ENCODE measurements around the gene LEKR1. TPM values are rescaled to one million over a fixed set of nuclear protein-coding genes. Genes with fewer than 3 reads are reported as not detected.

The LEKR1 gene
- total and polyA plus RNA-seq, 2 donors (not counting 3 experiments of a cell fraction or from before 2014, with no cell fraction given) = 0.07 to 0.64 TPM

DNA sequence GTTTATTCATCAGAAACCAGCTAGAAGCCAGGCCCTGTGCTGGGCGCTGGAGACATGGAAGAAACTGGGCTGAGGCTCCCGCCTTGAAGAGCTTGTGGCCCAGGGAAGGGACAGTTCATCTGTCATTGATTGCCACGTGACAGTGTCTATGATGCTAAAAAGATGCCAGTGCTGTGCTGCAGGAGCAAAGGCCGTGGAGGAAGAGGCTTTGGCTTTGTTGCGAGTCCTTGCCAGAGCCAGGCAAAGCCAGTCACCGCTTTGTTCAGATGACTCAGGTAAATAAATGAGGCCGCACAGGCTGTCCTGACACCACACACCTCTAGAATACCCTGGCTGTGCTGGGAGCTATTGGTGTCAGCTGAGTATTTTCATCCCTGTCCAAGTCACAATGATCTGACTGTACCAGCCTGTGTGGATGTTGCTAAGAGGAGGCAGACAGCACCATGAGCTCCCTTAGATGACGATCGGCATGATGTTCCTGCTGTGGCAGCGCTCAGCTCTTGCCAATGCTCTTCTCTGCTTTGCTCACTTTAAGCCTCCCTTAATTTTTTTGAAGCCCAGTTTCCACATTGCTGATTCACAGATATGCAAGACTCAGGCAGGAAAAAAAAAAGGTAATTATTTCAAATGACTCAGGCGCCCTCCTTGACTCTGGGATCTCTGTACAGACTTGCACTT is 256.3 kb downstream of the LEKR1 start:
- no peak overlapping the region for H3K4me2 ChIP-seq (ENCODE audit: insufficient read depth, low read length)
- H3K9ac ChIP-seq (replicated peaks; ENCODE audit: extremely low read depth, insufficient read depth, low read length) = no peak overlapping the region
- H3K36me3 ChIP-seq (ENCODE audit: control insufficient read depth in 2 of 2, extremely low read depth in 1 of 2, insufficient read depth in 2 of 2, low read length in 2 of 2) = no peaks in the 10 kb centered on the region
- no peaks in the 10 kb centered on the region for H3K27me3 ChIP-seq (ENCODE audit: control insufficient read depth in 2 of 2, insufficient read depth in 2 of 2, low read length in 2 of 2)
- intact Hi-C loops (cut with micrococcal nuclease) = no loop called here
- dilution Hi-C loops (cut with MboI; ENCODE audit: extremely low pct_ligation_motif_present, low sequenced_read_pairs) = no loop called here
- TF ChIP-seq GATA2 (IDR thresholded peaks at IDR 0.05; ENCODE audit: insufficient read depth, insufficient read length, low read depth, low read length) = peak; percentile 42
- peak; percentile 42 for TF ChIP-seq FOS (IDR thresholded peaks at IDR 0.05; ENCODE audit: borderline replicate concordance, insufficient read depth, low read length)
- no peak for TF ChIP-seq MYC (IDR thresholded peaks at IDR 0.05; ENCODE audit: low read depth, low read length)
- no peaks in the 10 kb centered on the region for H4K20me1 ChIP-seq (replicated peaks; ENCODE audit: control insufficient read depth, extremely low read depth, insufficient read depth, low read length)
- H3K79me2 ChIP-seq (ENCODE audit: control insufficient read depth, insufficient read depth, low read length) = no peaks in the 10 kb centered on the region
- H3K9me1 ChIP-seq (replicated peaks; ENCODE audit: control insufficient read depth, extremely low read depth, insufficient read depth, low read length) = no peaks in the 10 kb centered on the region
- H3K4me3 ChIP-seq (replicated peaks in 1 of 3; ENCODE audit: insufficient read depth in 1 of 3, low read depth in 1 of 3, low read length in 3 of 3) = no peak overlapping the region
- POLR2A ChIA-PET = no interaction called here
- H3K4me1 ChIP-seq (ENCODE audit: control insufficient read depth, extremely low read depth, insufficient read depth, low read length) = peaks cover under 1% of the 10 kb centered on the region
- CTCF ChIA-PET = interaction anchor here (0.6 to 6.3 kb wide), 21 partner anchors 12 to 1039 kb away, joined by 3 to 70 read pairs (median 4); partner anchors contain the start of genes SSR3 and TIPARP
- no peaks in the 10 kb centered on the region for H3K9me3 ChIP-seq (replicated peaks; ENCODE audit: control insufficient read depth, insufficient read depth, low read length)
- BruUV-seq (replicated peaks) = no TSS peak
- DNase-seq (ENCODE audit: low read depth, low spot score) (no peak), FAIRE-seq (peak; percentile 62)
- no peak overlapping the region for H2AFZ ChIP-seq (ENCODE audit: low read depth, low read length)
- no peak overlapping the region for H3K27ac ChIP-seq (ENCODE audit: insufficient read depth, low read depth, low read length)

DNA sequence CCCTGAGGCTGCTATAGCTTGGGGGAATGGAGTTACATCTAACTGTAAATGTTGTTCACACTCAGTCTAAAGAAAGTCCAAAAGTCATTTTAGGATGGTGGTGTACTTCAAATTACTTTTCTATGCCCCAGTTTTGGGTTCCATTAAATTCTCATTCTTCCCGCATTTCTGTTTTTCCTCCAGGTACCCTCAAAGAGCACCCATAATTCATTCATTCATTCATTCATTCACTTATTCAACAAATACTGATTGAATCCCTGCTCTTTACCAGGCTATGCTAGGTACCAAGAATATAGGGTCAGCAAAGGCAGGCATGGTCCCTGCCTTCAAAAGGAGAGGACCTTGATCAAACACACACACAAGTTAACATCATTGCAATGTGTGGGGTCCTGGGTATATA is 257.7 kb downstream of the LEKR1 start:
- ChIA-PET CTCF (interaction anchor here (1.4 to 8.5 kb wide), 4 partner anchors 54 to 634 kb away, joined by 5 to 83 read pairs (median 44); partner anchors contain the start of gene TIPARP), POLR2A (no interaction called here)
- no peaks in the 10 kb centered on the region for H3K9me1 ChIP-seq (replicated peaks; ENCODE audit: control insufficient read depth, extremely low read depth, insufficient read depth, low read length)
- no peak overlapping the region for H2AFZ ChIP-seq (ENCODE audit: low read depth, low read length)
- no peak overlapping the region for H3K27ac ChIP-seq (ENCODE audit: insufficient read depth, low read depth, low read length)
- intact Hi-C loops (cut with micrococcal nuclease) (no loop called here), dilution Hi-C loops (cut with MboI; ENCODE audit: extremely low pct_ligation_motif_present, low sequenced_read_pairs) (no loop called here)
- H3K4me2 ChIP-seq (ENCODE audit: insufficient read depth, low read length) = no peak overlapping the region
- BruUV-seq (replicated peaks) = no TSS peak
- TF ChIP-seq POLR2A (IDR thresholded peaks at IDR 0.05; ENCODE audit: low read depth, low read length) (no peak), MYC (IDR thresholded peaks at IDR 0.05; ENCODE audit: low read depth, low read length) (no peak), GATA2 (IDR thresholded peaks at IDR 0.05; ENCODE audit: insufficient read depth, insufficient read length, low read depth, low read length) (no peak), POLR2AphosphoS5 (IDR thresholded peaks at IDR 0.05; ENCODE audit: insufficient read depth, low read depth, low read length) (no peak), EZH2 (IDR thresholded peaks at IDR 0.05; ENCODE audit: borderline replicate concordance, low read depth, low read length, severe bottlenecking) (no peak), JUN (IDR thresholded peaks at IDR 0.05; ENCODE audit: borderline replicate concordance, insufficient read depth, insufficient read length, low read depth) (no peak), FOS (IDR thresholded peaks at IDR 0.05; ENCODE audit: borderline replicate concordance, insufficient read depth, low read length) (no peak)
- TF ChIP-seq, protein P1, sequence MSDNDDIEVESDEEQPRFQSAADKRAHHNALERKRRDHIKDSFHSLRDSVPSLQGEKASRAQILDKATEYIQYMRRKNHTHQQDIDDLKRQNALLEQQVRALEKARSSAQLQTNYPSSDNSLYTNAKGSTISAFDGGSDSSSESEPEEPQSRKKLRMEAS (IDR thresholded peaks at IDR 0.05; ENCODE audit: insufficient read depth, insufficient read length) = no peak
- TF ChIP-seq, protein P2, sequence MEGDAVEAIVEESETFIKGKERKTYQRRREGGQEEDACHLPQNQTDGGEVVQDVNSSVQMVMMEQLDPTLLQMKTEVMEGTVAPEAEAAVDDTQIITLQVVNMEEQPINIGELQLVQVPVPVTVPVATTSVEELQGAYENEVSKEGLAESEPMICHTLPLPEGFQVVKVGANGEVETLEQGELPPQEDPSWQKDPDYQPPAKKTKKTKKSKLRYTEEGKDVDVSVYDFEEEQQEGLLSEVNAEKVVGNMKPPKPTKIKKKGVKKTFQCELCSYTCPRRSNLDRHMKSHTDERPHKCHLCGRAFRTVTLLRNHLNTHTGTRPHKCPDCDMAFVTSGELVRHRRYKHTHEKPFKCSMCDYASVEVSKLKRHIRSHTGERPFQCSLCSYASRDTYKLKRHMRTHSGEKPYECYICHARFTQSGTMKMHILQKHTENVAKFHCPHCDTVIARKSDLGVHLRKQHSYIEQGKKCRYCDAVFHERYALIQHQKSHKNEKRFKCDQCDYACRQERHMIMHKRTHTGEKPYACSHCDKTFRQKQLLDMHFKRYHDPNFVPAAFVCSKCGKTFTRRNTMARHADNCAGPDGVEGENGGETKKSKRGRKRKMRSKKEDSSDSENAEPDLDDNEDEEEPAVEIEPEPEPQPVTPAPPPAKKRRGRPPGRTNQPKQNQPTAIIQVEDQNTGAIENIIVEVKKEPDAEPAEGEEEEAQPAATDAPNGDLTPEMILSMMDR (IDR thresholded peaks at IDR 0.05; ENCODE audit: extremely low read depth in 1 of 2, insufficient read depth in 1 of 2, low read depth in 1 of 2, low read length in 2 of 2) = no peak
- no peak overlapping the region for H3K9ac ChIP-seq (replicated peaks; ENCODE audit: extremely low read depth, insufficient read depth, low read length)
- no peaks in the 10 kb centered on the region for H3K36me3 ChIP-seq (ENCODE audit: control insufficient read depth in 2 of 2, extremely low read depth in 1 of 2, insufficient read depth in 2 of 2, low read length in 2 of 2)
- H3K79me2 ChIP-seq (ENCODE audit: control insufficient read depth, insufficient read depth, low read length) = no peaks in the 10 kb centered on the region
- H3K9me3 ChIP-seq (replicated peaks; ENCODE audit: control insufficient read depth, insufficient read depth, low read length) = no peaks in the 10 kb centered on the region
- H3K27me3 ChIP-seq (ENCODE audit: control insufficient read depth in 2 of 2, insufficient read depth in 2 of 2, low read length in 2 of 2) = no peaks in the 10 kb centered on the region
- no peak overlapping the region for H3K4me3 ChIP-seq (replicated peaks in 1 of 3; ENCODE audit: insufficient read depth in 1 of 3, low read depth in 1 of 3, low read length in 3 of 3)
- H4K20me1 ChIP-seq (replicated peaks; ENCODE audit: control insufficient read depth, extremely low read depth, insufficient read depth, low read length) = no peaks in the 10 kb centered on the region
- DNase-seq (ENCODE audit: low read depth, low spot score) (no peak), FAIRE-seq (no peak)
- H3K4me1 ChIP-seq (ENCODE audit: control insufficient read depth, extremely low read depth, insufficient read depth, low read length) = peaks cover 12% of the 10 kb centered on the region

Data from endothelial cell of umbilical vein (primary cell).